GM18499 (cell line): ENCODE results near the gene TLK2.
"Not testable (repeated sequence)": the region's sequence is repeated elsewhere in the genome, so short reads cannot be mapped to it uniquely, and the experiment has no call there.

Source experiments
- ATAC-seq: cut with Tn5 transposase; IDR thresholded peaks from one replicate; pipeline ENCODE4 v1.9.1; 2021; ENCODE audit warnings: moderate number of reproducible peaks; ENCODE audit not compliant: insufficient read depth, unreplicated experiment

Gene TLK2

GRCh38 chr17:62478424-62478879 is at the start of gene TLK2:
Gene TLK2, plus strand, starts transcription at chr17:62478825. Its CDS starts 2,301 bp downstream, at chr17:62481126.
- no peak for ATAC-seq

- not testable (repeated sequence) for ATAC-seq
Measured at GRCh38 chr17:62435251-62435650, 43.4 kb upstream of the TLK2 start.

GRCh38 chr17:62441181-62441580 is 37.4 kb upstream of the TLK2 start:
- ATAC-seq = not testable (repeated sequence)

GRCh38 chr17:62444063-62444462 is 34.6 kb upstream of the TLK2 start:
- ATAC-seq = no peak

GRCh38 chr17:62445791-62446190 is 32.8 kb upstream of the TLK2 start:
- ATAC-seq = not testable (repeated sequence)

- not testable (repeated sequence) for ATAC-seq
Measured at GRCh38 chr17:62452195-62452594, 26.4 kb upstream of the TLK2 start.

- not testable (repeated sequence) for ATAC-seq
Measured at GRCh38 chr17:62453041-62453440, 25.6 kb upstream of the TLK2 start.

- ATAC-seq = peak; percentile 14
Measured at GRCh38 chr17:62453656-62454055, 25.0 kb upstream of the TLK2 start.

- peak; percentile 46 for ATAC-seq
Measured at GRCh38 chr17:62454111-62454510, 24.5 kb upstream of the TLK2 start.

GRCh38 chr17:62456016-62456415 is 22.6 kb upstream of the TLK2 start:
- no peak for ATAC-seq

- not testable (repeated sequence) for ATAC-seq
Measured at GRCh38 chr17:62458483-62458882, 20.1 kb upstream of the TLK2 start.

- ATAC-seq = not testable (repeated sequence)
Measured at GRCh38 chr17:62464422-62464821, 14.2 kb upstream of the TLK2 start.

GRCh38 chr17:62465271-62465670 is 13.4 kb upstream of the TLK2 start:
- not testable (repeated sequence) for ATAC-seq

GRCh38 chr17:62470666-62471379 is 7.8 kb upstream of the TLK2 start:
- not testable (repeated sequence) for ATAC-seq

GRCh38 chr17:62471380-62471880 is 7.2 kb upstream of the TLK2 start:
- ATAC-seq = not testable (repeated sequence)

GRCh38 chr17:62473030-62473982 is 5.3 kb upstream of the TLK2 start:
- not testable (repeated sequence) for ATAC-seq

GRCh38 chr17:62477111-62477510 is 1.5 kb upstream of the TLK2 start:
- ATAC-seq = not testable (repeated sequence)

GRCh38 chr17:62477718-62478408 is 762 bp upstream of the TLK2 start:
- ATAC-seq = not testable (repeated sequence)

GRCh38 chr17:62478880-62479638 is 434 bp downstream of the TLK2 start:
- ATAC-seq = not testable (repeated sequence)
